CD8-positive, alpha-beta memory T cell (primary cell): ENCODE data around the gene KCNJ18. TPM values are rescaled to one million over a fixed set of nuclear protein-coding genes. Genes with fewer than 3 reads are reported as not detected.
"Not testable (repeated sequence)": the region's sequence is repeated elsewhere in the genome, so short reads cannot be mapped to it uniquely, and the experiment has no call there.

Experiments
- CTCF ChIA-PET: fragments of 350-600 bp; sonication (Branson Sonifier 250); formaldehyde crosslinking; loops from one replicate; lab custom pipeline; 2021; ENCODE audit warnings: antibody characterized with exemption; lab: Charles Lee
- POLR2A ChIA-PET: fragments of 350-600 bp; sonication (Branson Sonifier 250); formaldehyde crosslinking; loops from one replicate; lab custom pipeline; 2021; ENCODE audit warnings: antibody characterized with exemption; lab: Charles Lee
- DNase-seq, 5 donors: peaks; one replicate each; pipeline versions ENCODE4 v3.0.0 to v3.0.0-alpha.2; 2020 to 2022; ENCODE audit warnings: mixed read lengths in 1 of 5
- H3K27ac ChIP-seq: one replicate; pipeline ENCODE4 v1.7.0; 2013; ENCODE audit warnings: low read depth, mild to moderate bottlenecking, low read length, moderate library complexity
- H3K27me3 ChIP-seq: 2 replicates; pipeline ENCODE4 v1.7.0; 2013; ENCODE audit warnings: low read length, mild to moderate bottlenecking; ENCODE audit not compliant: insufficient read depth, poor library complexity, severe bottlenecking
- H3K36me3 ChIP-seq: 2 replicates; pipeline ENCODE4 v1.7.0; 2013; ENCODE audit warnings: mild to moderate bottlenecking, low read length, moderate library complexity; ENCODE audit not compliant: insufficient read depth
- H3K4me1 ChIP-seq: 2 replicates; pipeline ENCODE4 v1.7.0; 2013; ENCODE audit warnings: mild to moderate bottlenecking, low read length, moderate library complexity; ENCODE audit not compliant: insufficient read depth
- H3K4me3 ChIP-seq: 2 replicates; pipeline ENCODE4 v1.7.0; 2013; ENCODE audit warnings: mild to moderate bottlenecking, low read length
- H3K9me3 ChIP-seq: 2 replicates; pipeline ENCODE4 v1.7.0; 2013; ENCODE audit warnings: mild to moderate bottlenecking, low read length
- H3K27ac Mint-ChIP-seq, 8 donors: one replicate each; pipeline ENCODE4 v1.8.0; 2020 to 2021; ENCODE audit warnings: mixed read lengths in 8 of 8, mild to moderate bottlenecking in 6 of 8, inconsistent platforms in 3 of 8, moderate library complexity in 3 of 8
- H3K27me3 Mint-ChIP-seq, 2 donors: one replicate each; pipeline ENCODE4 v1.8.0; 2020 to 2021; ENCODE audit warnings: mixed read lengths in 2 of 2, mild to moderate bottlenecking in 1 of 2, moderate library complexity in 1 of 2
- H3K36me3 Mint-ChIP-seq, 3 donors: one replicate each; pipeline ENCODE4 v1.8.0; 2020 to 2021; ENCODE audit warnings: mixed read lengths in 3 of 3, inconsistent platforms in 1 of 3, mild to moderate bottlenecking in 1 of 3
- H3K4me1 Mint-ChIP-seq, 3 donors: one replicate each; pipeline ENCODE4 v1.8.0; 2020 to 2021; ENCODE audit warnings: mixed read lengths in 3 of 3, inconsistent platforms in 1 of 3, mild to moderate bottlenecking in 1 of 3
- H3K4me3 Mint-ChIP-seq, 7 donors: one replicate each; pipeline ENCODE4 v1.8.0; 2020 to 2021; ENCODE audit warnings: mixed read lengths in 7 of 7, mild to moderate bottlenecking in 6 of 7, moderate library complexity in 4 of 7, inconsistent platforms in 2 of 7
- H3K9me3 Mint-ChIP-seq, 5 donors: one replicate each; pipeline ENCODE4 v1.8.0; 2020 to 2022; ENCODE audit warnings: mixed read lengths in 5 of 5, mild to moderate bottlenecking in 3 of 5, moderate library complexity in 2 of 5, inconsistent platforms in 1 of 5
- polyA plus RNA-seq: library from polyadenylated mRNA; unstranded; fragments of 300-500 nt; fragmentation: Illumina TruSeq; gene quantifications from one replicate; pipeline ENCODE4 v1.2.3, GENCODE V29; 2021
- total RNA-seq, 2 experiments: library from RNA; stranded (reverse); gene quantifications; one replicate each; pipeline ENCODE4 v1.2.3, GENCODE V29; 2021

The KCNJ18 gene
- total and polyA plus RNA-seq, 3 experiments from 2014 or later: not detected

DNA sequence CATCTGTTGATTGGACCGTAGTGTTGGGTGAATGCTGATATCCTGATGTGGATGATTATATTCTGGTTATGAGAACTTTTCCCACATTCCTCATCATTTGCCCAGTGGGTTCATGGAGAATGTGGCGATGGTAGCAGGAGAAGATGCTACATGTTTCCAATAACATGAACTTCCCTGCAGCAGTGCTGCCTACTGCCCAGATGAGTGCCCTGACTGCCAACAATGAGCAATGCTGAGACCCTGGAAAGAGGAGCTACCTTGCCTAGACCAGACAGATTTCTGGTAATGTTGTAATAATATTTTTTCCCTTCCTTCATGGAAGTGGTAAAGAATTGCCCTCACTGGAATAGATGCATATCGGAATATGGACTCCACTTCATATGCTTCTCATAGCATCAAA lies 29.2 kb upstream of the KCNJ18 start:
- H3K36me3 Mint-ChIP-seq, CTCF ChIA-PET, H3K27ac Mint-ChIP-seq, H3K4me1 ChIP-seq, H3K4me1 Mint-ChIP-seq, H3K27ac ChIP-seq, H3K27me3 ChIP-seq, DNase-seq, H3K4me3 ChIP-seq, H3K36me3 ChIP-seq, H3K9me3 ChIP-seq, POLR2A ChIA-PET, H3K4me3 Mint-ChIP-seq, H3K27me3 Mint-ChIP-seq: not testable (repeated sequence)
- peaks cover 0 to 18% (median 10%) of the 10 kb centered on the region in 5 donors for H3K9me3 Mint-ChIP-seq

- H3K4me3 Mint-ChIP-seq, CTCF ChIA-PET, H3K27ac Mint-ChIP-seq, H3K27me3 ChIP-seq, H3K36me3 Mint-ChIP-seq, H3K4me1 ChIP-seq, DNase-seq, H3K27ac ChIP-seq, H3K4me3 ChIP-seq, POLR2A ChIA-PET, H3K4me1 Mint-ChIP-seq, H3K9me3 ChIP-seq, H3K36me3 ChIP-seq, H3K27me3 Mint-ChIP-seq: not testable (repeated sequence)
- peaks cover 0 to 18% (median 10%) of the 10 kb centered on the region in 5 donors for H3K9me3 Mint-ChIP-seq
Measured at GRCh38 chr17:21663614-21664474, 28.5 kb upstream of the KCNJ18 start.

- POLR2A ChIA-PET, H3K27me3 Mint-ChIP-seq, H3K36me3 ChIP-seq, H3K36me3 Mint-ChIP-seq, H3K27ac Mint-ChIP-seq, H3K27me3 ChIP-seq, H3K4me3 Mint-ChIP-seq, H3K9me3 ChIP-seq, CTCF ChIA-PET, H3K4me3 ChIP-seq, DNase-seq, H3K27ac ChIP-seq, H3K4me1 Mint-ChIP-seq, H3K4me1 ChIP-seq: not testable (repeated sequence)
- peaks cover 0 to 18% (median 11%) of the 10 kb centered on the region in 5 donors for H3K9me3 Mint-ChIP-seq
Measured at GRCh38 chr17:21665171-21665570, 27.2 kb upstream of the KCNJ18 start.

- DNase-seq, H3K27ac ChIP-seq, H3K27me3 ChIP-seq, CTCF ChIA-PET, H3K4me1 ChIP-seq, H3K4me3 ChIP-seq, H3K36me3 ChIP-seq, H3K36me3 Mint-ChIP-seq, H3K4me3 Mint-ChIP-seq, H3K9me3 ChIP-seq, H3K27me3 Mint-ChIP-seq, H3K4me1 Mint-ChIP-seq, H3K27ac Mint-ChIP-seq, POLR2A ChIA-PET: not testable (repeated sequence)
- H3K9me3 Mint-ChIP-seq: peaks cover 0 to 18% (median 12%) of the 10 kb centered on the region in 5 donors
Measured at GRCh38 chr17:21665935-21666493, 26.3 kb upstream of the KCNJ18 start.

DNA sequence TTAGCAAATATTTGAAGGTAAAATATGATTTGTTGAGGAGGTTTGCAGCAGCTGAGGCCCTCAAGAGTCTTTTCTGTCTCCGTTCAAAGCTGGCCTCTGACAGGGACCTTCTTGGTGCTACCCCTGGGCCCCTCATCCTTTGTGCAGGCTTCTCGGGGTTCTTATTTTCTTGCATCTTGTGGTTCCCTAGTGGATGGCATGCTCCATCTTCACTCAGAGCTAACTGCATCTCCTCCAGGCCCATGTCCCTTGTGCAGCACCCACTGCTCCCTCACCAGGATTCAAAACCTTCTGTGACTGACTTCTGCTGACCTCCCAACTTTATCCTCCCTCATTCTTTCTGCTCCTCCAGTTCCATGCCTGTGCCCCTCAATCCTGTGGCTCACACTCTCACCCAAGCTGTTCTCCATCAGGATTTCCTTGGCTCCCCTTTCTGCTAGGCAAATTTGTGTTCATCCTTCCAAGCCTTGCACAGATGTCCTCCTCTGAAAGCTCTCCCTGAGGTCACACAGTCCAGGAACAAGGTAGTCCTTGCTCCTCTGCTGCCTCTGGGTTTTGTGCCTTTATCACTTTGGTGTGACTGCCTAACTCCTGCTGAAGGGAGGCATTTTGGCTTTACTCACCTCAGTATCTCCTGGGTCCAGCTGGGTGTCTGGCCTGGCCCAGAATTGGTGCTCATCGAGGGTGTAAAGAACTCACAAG lies 25.5 kb upstream of the KCNJ18 start:
- H3K36me3 ChIP-seq, CTCF ChIA-PET, H3K27me3 ChIP-seq, H3K27ac ChIP-seq, H3K4me1 Mint-ChIP-seq, DNase-seq, POLR2A ChIA-PET, H3K36me3 Mint-ChIP-seq, H3K4me3 Mint-ChIP-seq, H3K9me3 ChIP-seq, H3K4me3 ChIP-seq, H3K27me3 Mint-ChIP-seq, H3K27ac Mint-ChIP-seq, H3K4me1 ChIP-seq: not testable (repeated sequence)
- H3K9me3 Mint-ChIP-seq: peaks cover 0 to 16% (median 12%) of the 10 kb centered on the region in 5 donors

- H3K27ac ChIP-seq, H3K4me1 ChIP-seq, POLR2A ChIA-PET, H3K27me3 Mint-ChIP-seq, H3K4me1 Mint-ChIP-seq, H3K27ac Mint-ChIP-seq, H3K36me3 ChIP-seq, CTCF ChIA-PET, H3K4me3 Mint-ChIP-seq, H3K9me3 ChIP-seq, H3K27me3 ChIP-seq, DNase-seq, H3K36me3 Mint-ChIP-seq, H3K4me3 ChIP-seq: not testable (repeated sequence)
- H3K9me3 Mint-ChIP-seq: peaks cover 0 to 16% (median 12%) of the 10 kb centered on the region in 5 donors
Measured at GRCh38 chr17:21667413-21668117, 24.8 kb upstream of the KCNJ18 start.

DNA sequence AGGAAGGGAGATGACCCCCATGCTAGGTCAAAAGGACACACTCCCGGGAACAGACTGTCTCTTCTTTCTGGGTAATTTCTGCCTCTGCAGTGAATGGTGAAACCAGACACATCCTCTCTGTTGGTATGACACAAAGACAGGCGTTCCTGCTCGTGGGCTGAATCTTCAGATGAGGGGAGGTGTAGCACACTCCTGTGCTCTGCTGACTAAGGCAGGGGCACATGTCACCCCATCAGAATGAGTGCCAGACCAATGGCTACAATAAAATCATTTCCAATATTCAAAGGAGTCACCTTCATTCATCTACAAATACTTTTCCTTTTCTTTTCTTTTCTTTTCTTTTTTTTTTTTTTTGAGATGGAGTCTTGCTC lies 24.2 kb upstream of the KCNJ18 start:
- H3K27me3 ChIP-seq, H3K36me3 ChIP-seq, H3K9me3 ChIP-seq, H3K4me3 Mint-ChIP-seq, H3K4me3 ChIP-seq, POLR2A ChIA-PET, H3K4me1 Mint-ChIP-seq, H3K36me3 Mint-ChIP-seq, DNase-seq, H3K27ac ChIP-seq, H3K4me1 ChIP-seq, H3K27me3 Mint-ChIP-seq, CTCF ChIA-PET: not testable (repeated sequence)
- peak overlapping the region in 1 of 8 donors; percentile 8 for H3K27ac Mint-ChIP-seq
- H3K9me3 Mint-ChIP-seq: peaks cover 0 to 17% (median 12%) of the 10 kb centered on the region in 5 donors
